T follicular helper cell (primary cell): ENCODE data around the gene AGAP5.
"Not testable (repeated sequence)": the region's sequence is repeated elsewhere in the genome, so short reads cannot be mapped to it uniquely, and the experiment has no call there.

Source experiments
- DNase-seq: peaks from one replicate; pipeline ENCODE4 v3.0.0-alpha.2; 2020; ENCODE audit warnings: low read depth
- total RNA-seq, 2 experiments: gene quantifications; one replicate each; lab custom pipeline; 2026; lab: John Stamatoyannopoulos, UW

Gene AGAP5
- total RNA-seq, result 0.06 to 0.17 reads per million in 2 experiments

GRCh38 chr10:73697675-73698159 lies at the start of gene AGAP5:
Gene AGAP5, minus strand, starts transcription at chr10:73698109. Its CDS starts 354 bp downstream, at chr10:73697755.
- not testable (repeated sequence) for DNase-seq

- no peak for DNase-seq
Measured at GRCh38 chr10:73746721-73747120, 48.8 kb upstream of the AGAP5 start.

- DNase-seq, result peak; percentile 34
Measured at GRCh38 chr10:73744664-73744975, 46.7 kb upstream of the AGAP5 start.

- peak; percentile 92 for DNase-seq
Measured at GRCh38 chr10:73743905-73744663, 46.2 kb upstream of the AGAP5 start, which contains the start of gene SEC24C. Gene SEC24C, plus strand, starts transcription at chr10:73744372. Its CDS starts 2,461 bp downstream, at chr10:73746833.

- DNase-seq, result no peak
Measured at GRCh38 chr10:73743327-73743904, 45.5 kb upstream of the AGAP5 start.

- DNase-seq, result no peak
Measured at GRCh38 chr10:73742454-73742734, 44.5 kb upstream of the AGAP5 start.

- not testable (repeated sequence) for DNase-seq
Measured at GRCh38 chr10:73740501-73741254, 42.8 kb upstream of the AGAP5 start.

- DNase-seq, result no peak
Measured at GRCh38 chr10:73734796-73735305, 36.9 kb upstream of the AGAP5 start.

- DNase-seq, result no peak
Measured at GRCh38 chr10:73734028-73734720, 36.3 kb upstream of the AGAP5 start.

- no peak for DNase-seq
Measured at GRCh38 chr10:73732931-73733623, 35.2 kb upstream of the AGAP5 start.

- no peak for DNase-seq
Measured at GRCh38 chr10:73732426-73732825, 34.5 kb upstream of the AGAP5 start.

- no peak for DNase-seq
Measured at GRCh38 chr10:73731588-73732375, 33.9 kb upstream of the AGAP5 start.

GRCh38 chr10:73730153-73730906 lies 32.4 kb upstream of the AGAP5 start:
- DNase-seq, result peak; percentile 82

GRCh38 chr10:73729781-73730152 lies 31.9 kb upstream of the AGAP5 start:
- DNase-seq, result not testable (repeated sequence)

- no peak for DNase-seq
Measured at GRCh38 chr10:73723516-73723915, 25.6 kb upstream of the AGAP5 start.

- not testable (repeated sequence) for DNase-seq
Measured at GRCh38 chr10:73720561-73720960, 22.7 kb upstream of the AGAP5 start.

- no peak for DNase-seq
Measured at GRCh38 chr10:73717556-73717955, 19.6 kb upstream of the AGAP5 start.

GRCh38 chr10:73716251-73716650 lies 18.3 kb upstream of the AGAP5 start:
- DNase-seq, result no peak

- DNase-seq, result not testable (repeated sequence)
Measured at GRCh38 chr10:73715179-73716156, 17.6 kb upstream of the AGAP5 start.
